Measurements from ENCODE around the gene MET.

Gene MET

DNA sequence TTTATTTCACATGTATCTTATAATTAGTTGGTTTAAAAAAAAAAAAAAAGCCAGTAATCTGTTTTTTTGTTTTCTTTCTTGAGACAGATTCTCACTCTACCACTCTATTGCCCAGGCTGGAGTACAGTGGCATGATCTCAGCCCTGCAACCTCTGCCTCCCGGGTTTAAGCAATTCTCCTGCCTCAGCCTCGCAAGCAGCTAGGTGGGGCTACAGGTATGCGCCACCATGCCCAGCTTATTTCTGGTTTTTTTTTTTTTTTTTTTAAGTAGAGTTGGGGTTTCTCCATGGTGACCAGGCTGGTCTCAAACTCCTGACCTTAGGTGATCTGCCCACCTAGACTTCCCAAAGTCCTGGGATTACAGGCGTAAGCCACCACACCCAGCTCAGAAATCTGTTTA is 156.3 kb downstream of the MET start:
- H3K4me3 ChIP-seq (ENCODE audit: low read depth, low read length) = no peak overlapping the region

DNA sequence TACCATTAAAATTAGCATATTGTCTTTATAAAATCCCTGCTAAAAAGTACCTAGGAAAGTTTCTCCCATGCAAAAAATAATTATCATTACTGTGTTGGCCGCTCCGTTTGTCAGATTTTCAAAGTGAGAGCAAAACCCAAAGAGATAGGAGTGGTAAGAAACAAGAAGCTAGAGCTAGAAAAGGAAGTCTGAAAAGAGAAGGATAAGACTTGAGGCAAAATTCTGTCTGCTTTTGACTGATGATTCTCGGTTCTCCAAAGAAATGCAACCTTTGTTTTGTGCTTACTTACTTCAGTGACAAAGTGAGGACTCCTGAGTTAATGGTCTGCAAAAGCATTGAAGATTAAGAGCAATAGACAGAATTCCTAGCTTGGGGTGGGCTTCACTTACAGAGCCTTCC is 157.0 kb downstream of the MET start:
- TF ChIP-seq CTCF (IDR thresholded peaks at IDR 0.05; ENCODE audit: low read depth, low read length) = no peak
- H3K27me3 ChIP-seq (ENCODE audit: insufficient read depth, low read depth, severe bottlenecking) = no peaks in the 10 kb centered on the region
- no peak for DNase-seq
- no peaks in the 10 kb centered on the region for H3K36me3 ChIP-seq
- H3K27ac ChIP-seq = no peak overlapping the region
- H3K4me3 ChIP-seq (ENCODE audit: low read depth, low read length) = no peak overlapping the region
- H3K9me3 ChIP-seq (ENCODE audit: severe bottlenecking) = no peaks in the 10 kb centered on the region

More for the DNA sequence above, 156.3 kb downstream of the MET start:
- DNase-seq = no peak
- no peak for TF ChIP-seq CTCF (IDR thresholded peaks at IDR 0.05; ENCODE audit: low read depth, low read length)
- H3K27me3 ChIP-seq (ENCODE audit: insufficient read depth, low read depth, severe bottlenecking) = no peaks in the 10 kb centered on the region
- H3K9me3 ChIP-seq (ENCODE audit: severe bottlenecking) = no peaks in the 10 kb centered on the region
- no peaks in the 10 kb centered on the region for H3K36me3 ChIP-seq
- H3K27ac ChIP-seq = no peak overlapping the region

- Histone ChIP-seq H3K9me3 (ENCODE audit: severe bottlenecking) (no peaks in the 10 kb centered on the region), H3K36me3 (no peaks in the 10 kb centered on the region), H3K27ac (no peak overlapping the region), H3K27me3 (ENCODE audit: insufficient read depth, low read depth, severe bottlenecking) (no peaks in the 10 kb centered on the region), H3K4me3 (ENCODE audit: low read depth, low read length) (no peak overlapping the region)
- TF ChIP-seq CTCF (IDR thresholded peaks at IDR 0.05; ENCODE audit: low read depth, low read length) = no peak
- no peak for DNase-seq
Observed at GRCh38 chr7:116829493-116829892, 157.5 kb downstream of the MET start.

- DNase-seq = no peak
- H3K27ac ChIP-seq = no peak overlapping the region
- H3K27me3 ChIP-seq (ENCODE audit: insufficient read depth, low read depth, severe bottlenecking) = peaks cover 3% of the 10 kb centered on the region
- no peak overlapping the region for H3K4me3 ChIP-seq (ENCODE audit: low read depth, low read length)
- H3K9me3 ChIP-seq (ENCODE audit: severe bottlenecking) = no peaks in the 10 kb centered on the region
- H3K36me3 ChIP-seq = no peaks in the 10 kb centered on the region
- TF ChIP-seq CTCF (IDR thresholded peaks at IDR 0.05; ENCODE audit: low read depth, low read length) = no peak
Observed at GRCh38 chr7:116832692-116833091, 160.7 kb downstream of the MET start.

DNA sequence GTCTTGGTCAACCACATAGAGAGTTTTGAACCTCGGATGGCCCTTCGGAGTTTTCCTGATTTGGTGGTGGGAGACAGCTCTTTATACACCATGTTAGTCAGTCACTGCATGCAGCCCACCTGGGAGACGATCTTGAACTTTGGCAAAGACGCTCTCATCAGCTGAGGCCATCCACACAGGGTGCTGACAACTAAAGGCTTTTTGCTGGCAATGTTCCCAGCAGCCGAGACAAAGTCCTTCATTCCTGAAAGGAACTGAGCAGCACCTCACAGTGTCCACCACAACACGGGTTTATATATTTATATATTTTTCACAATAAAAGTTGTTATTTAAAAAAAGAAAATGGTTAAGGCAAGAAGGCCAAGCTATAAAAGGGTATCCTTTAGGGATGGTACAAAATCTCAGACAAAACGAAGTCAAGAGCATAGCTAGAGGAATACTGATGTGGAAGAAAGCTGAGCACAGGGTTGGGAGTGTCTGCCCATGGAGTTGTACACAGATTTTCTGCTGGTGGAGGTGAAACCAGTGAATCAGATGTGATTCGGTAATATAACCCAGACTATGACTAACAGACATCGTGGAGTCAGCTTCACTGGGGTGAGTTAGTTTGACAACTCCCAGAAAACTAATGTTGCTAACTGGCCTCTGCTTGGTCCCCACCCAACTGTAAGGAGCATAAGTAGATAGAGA is 163.0 kb downstream of the MET start:
- Histone ChIP-seq H3K27me3 (ENCODE audit: insufficient read depth, low read depth, severe bottlenecking) (peaks cover 6% of the 10 kb centered on the region), H3K4me3 (ENCODE audit: low read depth, low read length) (no peak overlapping the region), H3K9me3 (ENCODE audit: severe bottlenecking) (no peaks in the 10 kb centered on the region), H3K36me3 (no peaks in the 10 kb centered on the region), H3K27ac (no peak overlapping the region)
- TF ChIP-seq CTCF (IDR thresholded peaks at IDR 0.05; ENCODE audit: low read depth, low read length) = no peak
- no peak for DNase-seq

DNA sequence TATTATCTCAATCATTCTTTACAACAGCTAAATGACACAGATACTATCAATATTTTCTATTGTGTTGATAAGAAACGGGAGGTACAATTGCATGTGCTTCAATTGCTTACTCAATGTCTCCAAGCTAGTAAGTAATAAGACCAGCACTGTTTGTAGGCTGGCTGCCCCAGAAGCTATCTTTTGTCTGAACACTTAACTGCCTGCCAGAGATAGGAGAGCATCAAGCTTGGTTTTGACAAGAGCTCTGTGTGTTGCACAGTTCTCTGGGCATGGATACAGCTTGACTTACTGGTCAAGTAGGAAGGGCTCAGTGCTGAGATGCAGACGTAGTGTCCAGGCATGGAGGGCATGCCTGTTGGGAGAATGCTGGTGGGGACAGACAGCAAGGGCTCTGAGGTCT is 164.1 kb downstream of the MET start:
- peaks cover 6% of the 10 kb centered on the region for H3K27me3 ChIP-seq (ENCODE audit: insufficient read depth, low read depth, severe bottlenecking)
- H3K36me3 ChIP-seq = no peaks in the 10 kb centered on the region
- no peaks in the 10 kb centered on the region for H3K9me3 ChIP-seq (ENCODE audit: severe bottlenecking)
- TF ChIP-seq CTCF (IDR thresholded peaks at IDR 0.05; ENCODE audit: low read depth, low read length) = no peak
- H3K4me3 ChIP-seq (ENCODE audit: low read depth, low read length) = no peak overlapping the region
- no peak for DNase-seq
- H3K27ac ChIP-seq = no peak overlapping the region
